ENCODE results near the gene POMT2. TPM values are rescaled to one million over a fixed set of nuclear protein-coding genes. Genes with fewer than 3 reads are reported as not detected.
"Not testable (repeated sequence)": the region's sequence is repeated elsewhere in the genome, so short reads cannot be mapped to it uniquely, and the experiment has no call there.

Gene POMT2
- total and polyA plus RNA-seq, 2 donors (not counting 3 experiments of a cell fraction or from before 2014, with no cell fraction given) = 19.5 to 48.2 TPM

GRCh38 chr14:77281852-77282410 is 38.8 kb downstream of the POMT2 start:
- Histone ChIP-seq H3K79me2 (ENCODE audit: control insufficient read depth, insufficient read depth, low read length) (no peaks in the 10 kb centered on the region), H2AFZ (ENCODE audit: low read depth, low read length) (no peak overlapping the region), H3K27me3 (ENCODE audit: control insufficient read depth in 2 of 2, insufficient read depth in 2 of 2, low read length in 2 of 2) (no peaks in the 10 kb centered on the region), H3K36me3 (ENCODE audit: control insufficient read depth in 2 of 2, extremely low read depth in 1 of 2, insufficient read depth in 2 of 2, low read length in 2 of 2) (peaks cover 14 to 19% of the 10 kb centered on the region in 2 experiments), H3K4me2 (ENCODE audit: insufficient read depth, low read length) (no peak overlapping the region), H3K4me3 (replicated peaks in 1 of 3; ENCODE audit: insufficient read depth in 1 of 3, low read depth in 1 of 3, low read length in 3 of 3) (no peak overlapping the region), H3K4me1 (ENCODE audit: control insufficient read depth, extremely low read depth, insufficient read depth, low read length) (no peaks in the 10 kb centered on the region), H3K9ac (replicated peaks; ENCODE audit: extremely low read depth, insufficient read depth, low read length) (no peak overlapping the region), H3K27ac (ENCODE audit: insufficient read depth, low read depth, low read length) (no peak overlapping the region), H3K9me3 (replicated peaks; ENCODE audit: control insufficient read depth, insufficient read depth, low read length) (no peaks in the 10 kb centered on the region), H4K20me1 (replicated peaks; ENCODE audit: control insufficient read depth, extremely low read depth, insufficient read depth, low read length) (no peaks in the 10 kb centered on the region), H3K9me1 (replicated peaks; ENCODE audit: control insufficient read depth, extremely low read depth, insufficient read depth, low read length) (no peaks in the 10 kb centered on the region)
- CTCF ChIA-PET = interaction anchor here (2.5 kb wide), 1 partner anchor 34 kb away, joined by 17 read pairs; no protein-coding TSS in a partner anchor
- dilution Hi-C loops (cut with MboI; ENCODE audit: extremely low pct_ligation_motif_present, low sequenced_read_pairs) = no loop called here
- intact Hi-C loops (cut with micrococcal nuclease) = no loop called here
- no TSS peak for BruUV-seq (replicated peaks)
- TF ChIP-seq MAX (IDR thresholded peaks at IDR 0.05; ENCODE audit: insufficient read depth, insufficient read length) = no peak
- TF ChIP-seq GATA2 (IDR thresholded peaks at IDR 0.05; ENCODE audit: insufficient read depth, insufficient read length, low read depth, low read length) = no peak
- no peak for TF ChIP-seq EZH2 (IDR thresholded peaks at IDR 0.05; ENCODE audit: borderline replicate concordance, low read depth, low read length, severe bottlenecking)
- no peak for TF ChIP-seq MYC (IDR thresholded peaks at IDR 0.05; ENCODE audit: low read depth, low read length)
- TF ChIP-seq, protein P1, sequence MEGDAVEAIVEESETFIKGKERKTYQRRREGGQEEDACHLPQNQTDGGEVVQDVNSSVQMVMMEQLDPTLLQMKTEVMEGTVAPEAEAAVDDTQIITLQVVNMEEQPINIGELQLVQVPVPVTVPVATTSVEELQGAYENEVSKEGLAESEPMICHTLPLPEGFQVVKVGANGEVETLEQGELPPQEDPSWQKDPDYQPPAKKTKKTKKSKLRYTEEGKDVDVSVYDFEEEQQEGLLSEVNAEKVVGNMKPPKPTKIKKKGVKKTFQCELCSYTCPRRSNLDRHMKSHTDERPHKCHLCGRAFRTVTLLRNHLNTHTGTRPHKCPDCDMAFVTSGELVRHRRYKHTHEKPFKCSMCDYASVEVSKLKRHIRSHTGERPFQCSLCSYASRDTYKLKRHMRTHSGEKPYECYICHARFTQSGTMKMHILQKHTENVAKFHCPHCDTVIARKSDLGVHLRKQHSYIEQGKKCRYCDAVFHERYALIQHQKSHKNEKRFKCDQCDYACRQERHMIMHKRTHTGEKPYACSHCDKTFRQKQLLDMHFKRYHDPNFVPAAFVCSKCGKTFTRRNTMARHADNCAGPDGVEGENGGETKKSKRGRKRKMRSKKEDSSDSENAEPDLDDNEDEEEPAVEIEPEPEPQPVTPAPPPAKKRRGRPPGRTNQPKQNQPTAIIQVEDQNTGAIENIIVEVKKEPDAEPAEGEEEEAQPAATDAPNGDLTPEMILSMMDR (IDR thresholded peaks at IDR 0.05; ENCODE audit: extremely low read depth in 1 of 2, insufficient read depth in 1 of 2, low read depth in 1 of 2, low read length in 2 of 2) = no peak
- TF ChIP-seq FOS (IDR thresholded peaks at IDR 0.05; ENCODE audit: borderline replicate concordance, insufficient read depth, low read length) = no peak
- no peak for TF ChIP-seq POLR2A (IDR thresholded peaks at IDR 0.05; ENCODE audit: low read depth, low read length)
- TF ChIP-seq POLR2AphosphoS5 (IDR thresholded peaks at IDR 0.05; ENCODE audit: insufficient read depth, low read depth, low read length) = no peak
- no peak for TF ChIP-seq JUN (IDR thresholded peaks at IDR 0.05; ENCODE audit: borderline replicate concordance, insufficient read depth, insufficient read length, low read depth)
- no peak for DNase-seq (ENCODE audit: low read depth, low spot score)
- no peak for FAIRE-seq
- POLR2A ChIA-PET = no interaction called here

- H3K79me2 ChIP-seq (ENCODE audit: control insufficient read depth, insufficient read depth, low read length); FAIRE-seq; intact Hi-C loops (cut with micrococcal nuclease); H2AFZ ChIP-seq (ENCODE audit: low read depth, low read length); H3K27me3 ChIP-seq (ENCODE audit: control insufficient read depth in 2 of 2, insufficient read depth in 2 of 2, low read length in 2 of 2); CTCF ChIA-PET; H3K9ac ChIP-seq (replicated peaks; ENCODE audit: extremely low read depth, insufficient read depth, low read length); dilution Hi-C loops (cut with MboI; ENCODE audit: extremely low pct_ligation_motif_present, low sequenced_read_pairs); BruUV-seq (replicated peaks); POLR2A ChIA-PET; H3K4me3 ChIP-seq (replicated peaks in 1 of 3; ENCODE audit: insufficient read depth in 1 of 3, low read depth in 1 of 3, low read length in 3 of 3); H3K27ac ChIP-seq (ENCODE audit: insufficient read depth, low read depth, low read length); H3K4me2 ChIP-seq (ENCODE audit: insufficient read depth, low read length); H3K4me1 ChIP-seq (ENCODE audit: control insufficient read depth, extremely low read depth, insufficient read depth, low read length); H3K9me3 ChIP-seq (replicated peaks; ENCODE audit: control insufficient read depth, insufficient read depth, low read length); H3K9me1 ChIP-seq (replicated peaks; ENCODE audit: control insufficient read depth, extremely low read depth, insufficient read depth, low read length); H4K20me1 ChIP-seq (replicated peaks; ENCODE audit: control insufficient read depth, extremely low read depth, insufficient read depth, low read length); DNase-seq (ENCODE audit: low read depth, low spot score): not testable (repeated sequence)
- H3K36me3 ChIP-seq (ENCODE audit: control insufficient read depth in 2 of 2, extremely low read depth in 1 of 2, insufficient read depth in 2 of 2, low read length in 2 of 2) = peaks cover 14 to 16% of the 10 kb centered on the region in 2 experiments
Measured at GRCh38 chr14:77280921-77281320, 39.8 kb downstream of the POMT2 start.
